Stimulated activated CD4-positive, alpha-beta T cell treated with anti-CD3 and anti-CD28 coated beads, TNF-alpha, amount 100 ng/mL, for 1 hour (primary cell): ENCODE measurements around the gene NPAS2.

Source experiments
- DNase-seq, 3 donors: peaks; one replicate each; pipeline ENCODE4 v3.0.0-alpha.2; 2020; ENCODE audit warnings: low read depth in 3 of 3, low spot score in 1 of 3

Gene NPAS2

DNA sequence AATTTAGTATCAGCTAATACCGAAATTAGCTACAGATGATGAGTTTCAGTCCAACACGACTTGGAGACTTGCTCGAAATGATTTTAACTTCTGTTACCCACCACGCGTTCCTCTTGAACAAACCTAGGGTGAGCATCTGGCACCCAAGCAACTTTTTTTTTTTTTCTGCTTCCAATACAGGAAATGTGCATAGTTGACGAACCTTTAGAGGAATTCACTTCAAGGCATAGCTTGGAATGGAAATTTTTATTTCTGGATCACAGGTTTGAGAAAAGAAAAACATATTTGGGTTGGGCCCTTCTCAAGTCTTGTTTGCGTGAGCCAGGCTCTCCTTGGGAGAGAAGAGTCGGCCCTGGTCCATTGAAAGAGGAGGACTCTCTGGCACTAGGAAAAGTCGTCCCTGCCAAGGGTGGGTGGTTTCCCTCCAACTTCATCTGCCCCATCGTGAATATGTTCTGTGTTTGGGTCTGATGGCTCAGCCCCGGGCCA, 144.8 kb downstream of the NPAS2 start:
- DNase-seq: no peak

DNA sequence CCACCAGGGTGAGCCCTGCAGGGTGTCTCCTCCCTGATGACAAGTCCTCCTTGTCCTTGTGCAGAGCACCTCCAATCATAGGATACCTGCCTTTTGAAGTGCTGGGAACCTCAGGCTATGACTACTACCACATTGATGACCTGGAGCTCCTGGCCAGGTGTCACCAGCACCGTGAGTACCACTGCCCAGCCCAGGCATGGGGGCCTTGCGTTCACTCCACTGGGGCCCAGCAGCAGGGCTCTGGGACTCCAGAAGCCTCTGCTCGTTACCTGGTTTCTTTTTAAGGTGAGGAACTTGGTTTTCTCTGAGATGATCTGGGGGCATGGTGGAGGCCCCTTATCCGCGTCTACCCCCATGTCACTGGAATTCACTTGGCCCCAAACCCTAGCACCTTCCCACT, 145.7 kb downstream of the NPAS2 start:
- DNase-seq: no peak

DNA sequence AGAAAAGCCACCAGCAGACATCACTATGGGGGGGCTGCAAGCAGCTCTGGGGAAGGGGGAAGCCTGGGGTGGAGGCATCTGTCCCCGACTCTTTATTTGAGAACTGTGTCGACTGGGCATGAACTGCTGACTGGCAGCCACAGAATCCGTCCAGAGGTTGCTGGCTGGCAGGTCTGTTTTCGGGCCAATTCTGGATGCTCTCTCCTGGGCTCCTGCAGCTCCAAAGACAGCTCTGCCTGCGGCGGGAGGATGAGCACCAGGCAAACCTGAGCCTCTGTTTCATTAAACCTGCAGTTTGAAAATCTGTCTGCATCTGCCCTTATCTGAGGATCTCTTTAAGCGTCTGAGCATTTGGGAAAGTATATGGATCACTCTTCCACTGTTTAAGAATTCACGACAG, 147.8 kb downstream of the NPAS2 start:
- DNase-seq: no peak

DNA sequence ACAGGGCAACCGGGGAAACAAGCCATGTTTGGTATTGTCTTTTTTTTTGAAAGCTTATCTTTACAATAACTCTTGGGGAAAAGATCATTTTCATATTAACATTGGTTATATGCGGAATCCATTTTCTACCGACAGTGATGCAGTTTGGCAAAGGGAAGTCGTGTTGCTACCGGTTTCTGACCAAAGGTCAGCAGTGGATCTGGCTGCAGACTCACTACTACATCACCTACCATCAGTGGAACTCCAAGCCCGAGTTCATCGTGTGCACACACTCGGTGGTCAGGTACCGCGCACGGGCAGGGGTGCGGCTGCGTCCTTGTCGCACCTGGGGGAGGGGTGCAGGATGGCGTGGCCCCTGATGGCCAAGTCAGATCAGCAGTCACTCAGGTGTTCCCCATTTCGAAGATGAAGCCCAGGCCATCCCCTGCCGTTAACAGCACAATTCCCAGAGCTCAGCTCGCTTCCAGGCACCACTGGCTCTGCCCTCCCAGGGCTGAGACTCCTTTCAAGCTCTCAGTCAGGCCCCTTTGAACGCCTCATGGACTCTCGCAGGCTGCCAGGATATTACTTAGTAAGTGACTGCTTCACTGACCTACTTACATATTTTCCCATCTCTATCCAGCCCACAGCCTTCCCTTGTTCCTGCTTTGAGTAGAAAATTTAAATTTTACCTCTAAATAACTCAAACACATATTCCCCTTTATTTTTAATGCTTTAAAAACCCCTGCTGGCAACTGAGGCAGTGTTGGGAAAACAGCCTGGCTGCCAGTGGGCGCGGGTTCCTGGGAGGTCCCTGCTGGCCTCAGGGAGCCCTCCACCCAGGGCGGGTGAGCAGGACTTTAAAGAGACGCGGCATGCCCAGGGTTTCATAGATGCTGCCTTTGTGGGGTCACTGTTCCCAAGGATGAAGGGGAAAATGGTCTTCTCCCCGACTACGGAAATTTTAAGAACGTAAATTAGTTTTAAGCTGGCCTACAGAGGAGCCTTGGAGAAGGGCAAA, 148.5 kb downstream of the NPAS2 start:
- DNase-seq: no peak

DNA sequence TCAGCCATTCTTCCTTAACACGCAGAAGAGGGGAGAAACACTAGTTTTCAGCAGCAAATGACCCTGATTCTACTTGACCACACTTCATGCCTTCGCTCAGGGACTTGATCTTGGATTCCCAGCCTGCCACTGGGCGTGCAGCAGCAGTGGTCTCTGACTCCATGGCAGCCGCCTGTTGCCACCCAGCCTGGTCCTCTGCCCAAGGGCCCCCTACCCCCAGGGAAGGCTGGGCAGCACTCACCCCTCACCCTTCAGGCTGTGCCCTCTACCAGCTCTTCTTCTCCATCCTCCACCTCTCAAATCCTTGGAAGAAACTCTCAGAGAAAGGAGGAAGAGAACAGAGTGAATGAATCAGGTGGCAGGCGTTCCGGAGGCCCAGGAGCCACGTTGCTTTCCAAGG, 150.1 kb downstream of the NPAS2 start:
- DNase-seq: no peak

DNA sequence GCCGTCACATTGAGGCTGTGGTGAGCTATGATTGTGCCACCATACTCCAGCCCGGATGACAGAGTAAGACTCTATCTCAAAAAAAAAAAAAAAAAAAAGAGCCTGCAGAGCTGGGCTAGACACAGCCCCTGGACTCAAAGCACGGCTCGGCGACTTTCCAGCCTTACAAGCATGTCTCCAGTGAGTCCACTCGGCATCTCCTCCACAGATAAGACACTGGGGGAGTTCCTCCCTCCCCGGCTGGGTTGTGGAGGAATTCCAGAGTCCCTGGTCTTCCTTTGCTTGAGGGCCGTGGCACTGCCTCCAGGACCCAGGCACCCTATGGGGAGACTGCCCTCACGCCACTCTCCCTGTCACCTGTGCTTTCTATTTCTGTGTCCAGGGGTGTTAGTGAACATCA, 151.3 kb downstream of the NPAS2 start:
- DNase-seq: no peak

DNA sequence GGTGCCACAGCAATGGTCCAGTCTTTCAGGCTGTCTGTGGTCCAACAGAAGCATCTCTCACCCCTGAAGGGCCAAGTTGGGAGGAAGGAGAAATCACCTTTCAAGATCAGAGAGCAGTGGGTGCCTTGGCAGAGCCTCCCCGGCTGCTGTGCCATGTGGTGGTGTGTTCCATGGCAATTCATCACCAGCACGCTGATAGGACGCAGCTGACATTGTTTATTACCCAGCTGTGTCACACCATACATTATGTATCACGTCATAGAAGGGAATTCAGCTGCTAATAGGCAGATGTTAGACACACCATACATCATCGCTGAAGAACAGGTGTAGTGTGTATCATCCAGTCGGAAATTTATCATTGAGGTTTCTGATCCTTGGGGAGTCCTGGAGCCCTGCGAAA, 152.5 kb downstream of the NPAS2 start:
- DNase-seq: no peak

DNA sequence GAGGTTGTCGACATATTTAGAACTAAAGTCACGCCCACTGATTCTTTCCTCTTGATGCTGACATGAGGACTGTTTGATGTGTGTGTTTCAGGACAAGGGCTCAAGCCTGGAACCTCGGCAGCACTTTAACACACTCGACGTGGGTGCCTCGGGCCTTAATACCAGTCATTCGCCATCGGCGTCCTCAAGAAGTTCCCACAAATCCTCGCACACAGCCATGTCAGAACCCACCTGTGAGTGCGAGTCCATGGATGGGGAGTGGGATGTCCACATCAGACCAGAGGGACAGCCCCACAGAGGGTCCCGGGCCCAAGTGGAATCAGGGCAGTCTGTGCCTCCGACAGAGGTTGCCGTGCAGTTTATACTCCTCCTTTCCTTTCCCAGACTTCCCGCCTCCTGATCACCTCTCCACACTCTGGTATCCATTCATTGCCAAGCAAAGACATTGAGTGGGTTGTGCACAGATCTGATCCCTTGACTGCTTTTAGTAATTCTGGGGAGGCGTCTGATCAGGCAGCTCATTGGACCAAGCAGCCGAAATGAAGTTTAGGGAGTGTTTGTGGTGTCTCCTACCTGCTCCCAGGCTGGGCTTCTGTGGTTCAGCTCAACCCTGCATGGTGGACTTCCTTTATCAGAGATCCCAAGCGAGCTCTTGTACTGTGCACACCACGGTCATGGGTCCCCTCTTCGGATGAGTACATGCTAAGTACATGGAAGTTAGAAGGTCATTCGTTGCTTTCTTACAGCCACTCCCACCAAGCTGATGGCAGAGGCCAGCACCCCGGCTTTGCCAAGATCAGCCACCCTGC, 155.0 kb downstream of the NPAS2 start:
- no peak for DNase-seq

DNA sequence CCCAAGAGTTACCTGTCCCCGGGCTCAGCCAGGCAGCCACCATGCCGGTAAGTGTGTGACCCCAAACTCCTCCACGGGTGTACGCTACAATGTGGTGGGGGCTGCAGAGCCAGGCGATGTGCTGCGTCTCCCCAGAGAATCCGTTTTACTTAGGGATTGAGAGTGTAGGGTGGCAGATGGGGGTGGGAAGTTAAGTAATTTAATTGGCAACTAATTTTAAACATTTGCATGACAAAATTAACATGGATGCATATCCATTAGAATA, 155.5 kb downstream of the NPAS2 start:
- no peak for DNase-seq

DNA sequence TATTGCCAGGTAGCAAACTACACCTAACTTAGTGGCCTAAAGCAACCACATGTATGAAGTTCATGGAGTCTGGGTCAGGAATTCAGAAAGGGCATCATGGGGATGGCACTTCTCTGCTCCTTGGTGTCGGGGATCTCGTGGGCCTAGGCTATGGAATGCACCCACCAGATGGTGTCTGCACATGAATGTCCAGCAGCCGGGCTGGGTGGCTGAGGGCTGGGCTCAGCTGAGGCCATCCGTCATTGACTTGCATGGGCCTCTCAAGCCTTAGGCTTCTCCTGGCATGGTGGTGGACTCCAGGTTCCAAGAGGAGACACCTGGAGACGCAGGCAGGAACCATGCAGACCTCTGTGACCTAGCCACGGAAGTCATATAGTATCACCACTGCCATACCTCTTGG, 156.1 kb downstream of the NPAS2 start:
- DNase-seq: no peak

DNA sequence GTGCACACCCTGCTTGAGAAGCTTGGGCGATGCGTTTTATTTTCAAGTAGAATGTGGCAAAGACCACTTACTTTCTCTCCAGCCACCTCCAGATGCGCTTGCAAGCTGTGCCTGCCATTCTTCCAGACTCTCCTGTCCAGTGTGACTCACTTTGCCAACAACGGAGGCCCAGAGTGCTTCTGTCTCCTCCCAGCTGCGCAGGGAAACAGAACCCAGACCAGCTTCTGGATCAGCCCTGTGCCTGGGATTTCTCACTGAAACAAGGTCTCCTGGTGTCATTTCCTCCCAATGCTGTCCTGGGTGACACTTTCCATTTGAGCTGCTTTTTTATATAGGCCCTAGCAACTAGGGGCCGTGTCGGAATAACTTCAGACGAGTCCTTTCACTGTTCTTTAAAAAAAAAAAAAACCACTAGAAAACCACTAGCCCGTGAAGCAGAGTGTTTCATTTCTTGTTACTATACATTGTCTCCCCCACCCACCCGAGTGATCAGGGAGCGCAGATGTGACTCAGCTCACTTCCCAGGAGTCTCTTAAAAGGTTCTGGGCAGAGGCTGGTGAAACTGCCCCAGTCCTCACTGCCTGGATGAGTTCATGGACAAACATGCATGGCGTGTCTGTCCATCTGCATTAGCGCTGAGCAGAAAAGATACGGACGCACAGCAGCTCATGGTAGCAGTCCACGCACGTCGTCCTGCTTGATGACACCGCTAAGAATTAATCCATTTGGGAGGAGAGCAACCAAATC, 156.9 kb downstream of the NPAS2 start:
- DNase-seq: no peak

DNA sequence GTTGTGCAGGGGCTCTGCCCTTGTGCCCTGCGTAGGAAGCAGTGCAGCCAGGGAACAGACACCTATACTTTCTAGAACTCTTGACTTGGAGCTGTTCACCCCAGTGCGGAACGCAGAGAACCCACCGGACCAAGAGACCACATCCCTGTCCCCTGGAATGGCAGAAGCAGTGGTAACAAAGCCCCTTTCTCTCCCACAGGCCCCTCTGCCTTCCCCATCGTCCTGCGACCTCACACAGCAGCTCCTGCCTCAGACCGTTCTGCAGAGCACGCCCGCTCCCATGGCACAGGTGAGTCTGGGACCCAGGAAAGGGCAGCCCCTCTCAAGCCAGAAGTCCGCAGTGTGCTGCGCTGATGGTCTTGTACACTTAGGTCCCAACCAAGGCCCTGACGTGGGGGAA, 157.6 kb downstream of the NPAS2 start:
- DNase-seq: no peak

DNA sequence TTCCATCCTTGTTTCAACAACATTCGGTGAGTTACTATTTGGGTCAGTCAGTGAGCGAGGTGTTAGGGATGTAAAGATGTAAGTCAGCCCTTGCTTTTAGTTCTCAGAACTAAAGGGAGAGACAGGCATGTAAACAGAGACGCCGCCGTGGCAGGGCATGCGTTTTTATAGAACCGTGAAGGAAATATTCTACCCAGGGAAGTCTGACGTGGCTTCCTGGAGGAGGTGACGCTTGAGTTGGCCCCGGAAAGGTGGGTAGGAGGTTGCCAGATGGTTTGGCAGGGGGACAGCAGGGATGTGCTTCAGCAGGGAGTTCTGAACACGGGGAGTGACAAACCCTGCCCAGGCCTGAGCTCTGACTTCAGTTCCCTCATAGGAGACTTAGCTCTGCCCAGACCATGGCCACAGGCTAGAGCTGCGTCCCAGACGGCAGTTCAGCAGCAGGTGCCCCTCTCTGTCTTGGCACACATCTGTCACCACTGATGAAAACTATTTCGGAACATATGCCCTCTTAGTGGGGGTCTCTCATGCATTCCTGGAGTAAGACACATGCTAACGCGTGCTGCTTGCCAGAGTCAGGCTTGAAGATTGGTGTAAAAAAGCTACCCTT, 158.7 kb downstream of the NPAS2 start:
- no peak for DNase-seq

DNA sequence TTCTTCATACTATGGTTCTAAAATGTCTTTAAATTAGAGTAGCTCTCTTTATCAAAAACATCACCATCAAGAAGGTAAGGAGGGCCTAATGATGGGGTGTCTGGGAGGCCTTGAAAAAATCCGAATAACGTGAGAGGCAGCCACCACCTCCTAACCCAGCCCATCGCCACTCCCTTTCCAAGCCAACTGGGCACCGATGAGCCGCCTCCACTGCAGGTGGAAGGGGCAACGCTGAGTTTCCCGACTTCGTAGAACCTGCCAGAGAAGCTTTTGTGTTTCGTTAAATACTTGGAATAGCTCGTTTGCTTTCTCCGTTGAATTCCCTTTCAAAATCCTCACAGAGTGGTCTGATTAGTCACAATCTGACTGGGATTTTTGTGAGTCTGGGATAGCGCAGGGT, 160.1 kb downstream of the NPAS2 start:
- no peak for DNase-seq

DNA sequence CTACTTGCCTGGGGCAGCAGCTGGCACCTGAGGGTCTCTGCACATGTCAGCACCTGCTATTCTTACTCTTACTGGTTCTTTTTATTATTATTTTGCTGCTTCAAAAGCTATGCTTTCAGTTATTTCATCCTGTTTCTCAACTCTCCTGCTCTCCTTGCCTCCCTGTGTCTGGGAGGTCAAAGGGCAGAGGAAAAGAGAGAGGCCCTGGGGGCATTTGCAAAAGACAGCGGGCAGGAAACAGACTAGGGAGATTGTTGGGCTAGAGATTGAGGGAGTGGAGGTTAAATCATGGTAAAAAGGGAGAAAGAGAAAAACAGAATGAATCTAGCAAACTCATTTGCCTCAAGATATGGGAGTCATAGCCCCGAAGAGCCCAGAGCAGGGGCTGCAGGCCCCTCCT, 161.1 kb downstream of the NPAS2 start:
- DNase-seq: no peak

DNA sequence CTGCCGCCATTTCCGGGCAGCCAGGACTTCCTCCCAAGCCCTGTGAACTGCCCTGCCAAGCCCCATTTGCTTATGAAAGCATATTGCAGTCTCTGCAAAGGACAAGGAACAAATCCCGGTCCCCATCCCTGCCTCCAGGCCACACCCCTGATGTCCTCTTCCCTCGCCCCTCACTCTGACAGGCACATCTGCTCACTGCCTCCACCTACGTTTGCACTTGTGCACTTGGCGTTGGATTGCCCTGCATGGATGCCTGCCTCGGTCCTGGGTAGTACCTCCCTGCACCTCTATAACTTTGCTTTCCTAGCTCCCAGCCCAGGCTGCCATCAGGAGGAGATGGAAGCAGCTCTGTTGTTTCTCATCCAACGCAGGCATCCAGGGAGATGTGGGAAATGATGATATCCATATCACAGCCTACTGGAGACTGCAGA, 162.5 kb downstream of the NPAS2 start:
- DNase-seq: no peak

DNA sequence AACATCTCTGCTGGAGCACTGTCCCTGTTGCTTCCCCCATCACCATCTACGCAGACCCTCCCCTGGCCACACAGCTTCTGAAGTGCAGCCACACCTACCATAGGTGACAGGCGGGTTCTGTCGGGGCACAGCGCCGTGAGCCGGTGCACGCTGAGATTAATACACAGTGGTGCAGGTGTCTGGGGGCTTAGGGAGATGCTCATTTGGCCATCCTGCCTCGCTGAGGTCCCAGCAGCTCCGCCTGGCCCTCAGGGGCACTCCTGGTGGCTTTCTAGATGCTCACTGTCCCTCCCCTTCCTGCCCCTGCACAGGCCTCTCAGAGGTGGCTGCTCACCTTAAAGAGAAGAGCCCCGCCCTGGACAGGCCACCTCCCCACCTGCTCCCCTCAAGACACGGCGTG, 163.3 kb downstream of the NPAS2 start:
- DNase-seq: no peak

DNA sequence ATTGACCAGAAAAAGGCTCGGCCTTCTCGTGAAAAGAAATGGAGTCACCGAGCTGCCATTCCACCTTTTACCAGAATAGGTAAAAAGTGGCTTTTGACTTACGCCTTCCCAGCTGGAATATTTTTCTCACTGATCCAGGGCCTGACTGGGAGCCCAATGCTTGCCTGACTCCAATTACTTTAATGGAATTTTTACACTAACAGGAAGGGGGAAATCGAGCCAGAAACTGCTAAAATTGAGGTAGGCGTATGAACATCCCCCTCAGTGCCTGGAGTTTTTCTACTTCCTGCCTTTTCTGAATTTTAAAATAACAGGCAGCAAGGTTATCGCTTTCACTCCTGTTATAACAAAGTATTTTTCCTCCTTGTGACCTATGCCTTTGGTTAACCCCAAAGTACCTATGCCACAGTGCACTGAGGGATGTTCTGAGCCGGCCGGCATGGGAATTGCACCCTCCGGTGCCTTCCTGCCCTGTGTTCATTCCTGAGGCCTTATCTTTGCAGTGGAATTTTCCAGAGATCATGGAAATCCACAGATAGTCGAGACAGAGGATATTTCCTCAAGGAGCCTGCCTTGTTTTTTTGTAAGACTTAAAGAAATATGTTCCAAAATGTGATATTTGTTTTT, 163.9 kb downstream of the NPAS2 start:
- no peak for DNase-seq

DNA sequence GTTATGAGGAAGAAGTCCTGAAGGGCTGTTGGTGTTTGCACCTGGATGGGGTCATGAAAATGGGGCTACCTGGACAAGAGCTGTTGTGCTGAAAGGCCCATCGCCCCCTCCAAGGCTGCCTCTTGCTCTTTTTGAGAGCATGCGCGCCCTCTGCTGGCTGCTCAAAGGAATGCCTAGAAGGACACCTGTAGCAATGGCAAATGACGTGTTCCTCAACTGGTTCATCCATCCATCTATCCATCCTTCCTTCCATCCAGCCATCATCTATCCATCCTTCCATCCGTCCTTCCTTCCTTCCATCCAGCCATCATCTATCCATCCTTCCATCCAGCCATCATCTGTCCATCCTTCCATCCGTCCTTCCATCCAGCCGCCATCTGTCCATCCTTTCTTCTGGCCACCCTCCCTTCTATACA, 165.0 kb downstream of the NPAS2 start:
- DNase-seq: peak; percentile 42 to 69 (median 56)

DNA sequence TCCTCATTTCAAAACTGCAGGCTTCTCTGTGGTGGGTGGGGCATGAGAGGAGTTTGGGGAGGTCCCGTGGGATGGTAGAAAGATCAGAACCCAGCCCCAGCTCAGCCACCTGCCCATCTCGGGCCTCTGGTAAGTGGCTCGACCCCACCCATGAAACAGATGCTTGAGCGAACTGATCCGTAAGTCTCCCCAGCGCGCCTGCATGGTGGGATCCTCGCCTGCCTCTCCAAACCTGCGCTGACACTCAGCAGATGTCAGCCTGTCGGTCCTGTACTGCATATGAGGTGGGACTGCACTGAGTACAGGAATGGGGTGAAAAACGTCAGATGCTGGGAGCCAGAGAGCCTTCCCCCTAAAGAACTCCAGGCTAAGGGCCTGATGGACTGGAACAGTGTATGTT, 166.2 kb downstream of the NPAS2 start:
- no peak for DNase-seq

DNA sequence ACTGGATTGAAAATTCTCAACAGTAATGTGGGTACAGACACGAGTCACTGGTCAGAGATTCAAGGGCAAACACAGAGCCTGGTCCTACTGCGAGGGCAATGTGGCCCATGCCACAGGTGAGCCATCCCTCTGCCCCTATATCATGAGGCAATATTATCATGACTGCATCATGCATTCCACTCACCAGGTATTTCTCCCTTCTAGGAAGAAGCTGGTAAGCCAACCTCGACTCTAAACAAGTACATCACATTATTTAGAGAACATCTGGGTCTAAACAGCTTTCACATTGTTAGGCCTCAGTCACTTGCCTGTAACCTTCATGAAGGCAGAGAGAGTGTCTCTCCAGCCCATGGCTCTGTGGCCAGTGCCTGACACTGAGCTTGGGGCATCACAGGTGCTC, 167.6 kb downstream of the NPAS2 start:
- no peak for DNase-seq
